ENCODE measurements around the gene PFKFB4. TPM values are rescaled to one million over a fixed set of nuclear protein-coding genes. Genes with fewer than 3 reads are reported as not detected.

The PFKFB4 gene
- total and polyA plus RNA-seq, 2 of the 8 experiments (the other 6 are each of a cell fraction or from before 2014, with no cell fraction given): 10.7 to 20.1 TPM

DNA sequence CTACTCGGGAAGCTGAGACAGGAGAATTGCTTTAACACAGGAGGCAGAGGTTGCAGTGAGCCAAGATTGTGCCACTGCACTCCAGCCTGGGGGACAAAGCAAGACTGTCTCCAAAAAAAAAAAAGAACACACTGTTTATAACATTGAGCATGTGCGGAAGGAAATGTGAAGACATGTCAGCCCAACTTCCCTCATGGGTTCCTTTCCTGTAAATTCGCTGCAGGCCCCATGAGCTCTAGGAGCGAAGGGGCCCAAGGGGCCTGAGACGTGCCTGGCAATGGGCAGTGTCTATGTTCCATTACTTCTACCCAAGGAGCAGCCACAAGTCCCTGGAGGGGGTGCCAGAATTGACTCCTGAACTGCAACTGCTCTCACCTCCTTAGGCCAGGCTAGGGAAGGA lies 3.2 kb downstream of the PFKFB4 start (continued):
- TF ChIP-seq, protein P1, sequence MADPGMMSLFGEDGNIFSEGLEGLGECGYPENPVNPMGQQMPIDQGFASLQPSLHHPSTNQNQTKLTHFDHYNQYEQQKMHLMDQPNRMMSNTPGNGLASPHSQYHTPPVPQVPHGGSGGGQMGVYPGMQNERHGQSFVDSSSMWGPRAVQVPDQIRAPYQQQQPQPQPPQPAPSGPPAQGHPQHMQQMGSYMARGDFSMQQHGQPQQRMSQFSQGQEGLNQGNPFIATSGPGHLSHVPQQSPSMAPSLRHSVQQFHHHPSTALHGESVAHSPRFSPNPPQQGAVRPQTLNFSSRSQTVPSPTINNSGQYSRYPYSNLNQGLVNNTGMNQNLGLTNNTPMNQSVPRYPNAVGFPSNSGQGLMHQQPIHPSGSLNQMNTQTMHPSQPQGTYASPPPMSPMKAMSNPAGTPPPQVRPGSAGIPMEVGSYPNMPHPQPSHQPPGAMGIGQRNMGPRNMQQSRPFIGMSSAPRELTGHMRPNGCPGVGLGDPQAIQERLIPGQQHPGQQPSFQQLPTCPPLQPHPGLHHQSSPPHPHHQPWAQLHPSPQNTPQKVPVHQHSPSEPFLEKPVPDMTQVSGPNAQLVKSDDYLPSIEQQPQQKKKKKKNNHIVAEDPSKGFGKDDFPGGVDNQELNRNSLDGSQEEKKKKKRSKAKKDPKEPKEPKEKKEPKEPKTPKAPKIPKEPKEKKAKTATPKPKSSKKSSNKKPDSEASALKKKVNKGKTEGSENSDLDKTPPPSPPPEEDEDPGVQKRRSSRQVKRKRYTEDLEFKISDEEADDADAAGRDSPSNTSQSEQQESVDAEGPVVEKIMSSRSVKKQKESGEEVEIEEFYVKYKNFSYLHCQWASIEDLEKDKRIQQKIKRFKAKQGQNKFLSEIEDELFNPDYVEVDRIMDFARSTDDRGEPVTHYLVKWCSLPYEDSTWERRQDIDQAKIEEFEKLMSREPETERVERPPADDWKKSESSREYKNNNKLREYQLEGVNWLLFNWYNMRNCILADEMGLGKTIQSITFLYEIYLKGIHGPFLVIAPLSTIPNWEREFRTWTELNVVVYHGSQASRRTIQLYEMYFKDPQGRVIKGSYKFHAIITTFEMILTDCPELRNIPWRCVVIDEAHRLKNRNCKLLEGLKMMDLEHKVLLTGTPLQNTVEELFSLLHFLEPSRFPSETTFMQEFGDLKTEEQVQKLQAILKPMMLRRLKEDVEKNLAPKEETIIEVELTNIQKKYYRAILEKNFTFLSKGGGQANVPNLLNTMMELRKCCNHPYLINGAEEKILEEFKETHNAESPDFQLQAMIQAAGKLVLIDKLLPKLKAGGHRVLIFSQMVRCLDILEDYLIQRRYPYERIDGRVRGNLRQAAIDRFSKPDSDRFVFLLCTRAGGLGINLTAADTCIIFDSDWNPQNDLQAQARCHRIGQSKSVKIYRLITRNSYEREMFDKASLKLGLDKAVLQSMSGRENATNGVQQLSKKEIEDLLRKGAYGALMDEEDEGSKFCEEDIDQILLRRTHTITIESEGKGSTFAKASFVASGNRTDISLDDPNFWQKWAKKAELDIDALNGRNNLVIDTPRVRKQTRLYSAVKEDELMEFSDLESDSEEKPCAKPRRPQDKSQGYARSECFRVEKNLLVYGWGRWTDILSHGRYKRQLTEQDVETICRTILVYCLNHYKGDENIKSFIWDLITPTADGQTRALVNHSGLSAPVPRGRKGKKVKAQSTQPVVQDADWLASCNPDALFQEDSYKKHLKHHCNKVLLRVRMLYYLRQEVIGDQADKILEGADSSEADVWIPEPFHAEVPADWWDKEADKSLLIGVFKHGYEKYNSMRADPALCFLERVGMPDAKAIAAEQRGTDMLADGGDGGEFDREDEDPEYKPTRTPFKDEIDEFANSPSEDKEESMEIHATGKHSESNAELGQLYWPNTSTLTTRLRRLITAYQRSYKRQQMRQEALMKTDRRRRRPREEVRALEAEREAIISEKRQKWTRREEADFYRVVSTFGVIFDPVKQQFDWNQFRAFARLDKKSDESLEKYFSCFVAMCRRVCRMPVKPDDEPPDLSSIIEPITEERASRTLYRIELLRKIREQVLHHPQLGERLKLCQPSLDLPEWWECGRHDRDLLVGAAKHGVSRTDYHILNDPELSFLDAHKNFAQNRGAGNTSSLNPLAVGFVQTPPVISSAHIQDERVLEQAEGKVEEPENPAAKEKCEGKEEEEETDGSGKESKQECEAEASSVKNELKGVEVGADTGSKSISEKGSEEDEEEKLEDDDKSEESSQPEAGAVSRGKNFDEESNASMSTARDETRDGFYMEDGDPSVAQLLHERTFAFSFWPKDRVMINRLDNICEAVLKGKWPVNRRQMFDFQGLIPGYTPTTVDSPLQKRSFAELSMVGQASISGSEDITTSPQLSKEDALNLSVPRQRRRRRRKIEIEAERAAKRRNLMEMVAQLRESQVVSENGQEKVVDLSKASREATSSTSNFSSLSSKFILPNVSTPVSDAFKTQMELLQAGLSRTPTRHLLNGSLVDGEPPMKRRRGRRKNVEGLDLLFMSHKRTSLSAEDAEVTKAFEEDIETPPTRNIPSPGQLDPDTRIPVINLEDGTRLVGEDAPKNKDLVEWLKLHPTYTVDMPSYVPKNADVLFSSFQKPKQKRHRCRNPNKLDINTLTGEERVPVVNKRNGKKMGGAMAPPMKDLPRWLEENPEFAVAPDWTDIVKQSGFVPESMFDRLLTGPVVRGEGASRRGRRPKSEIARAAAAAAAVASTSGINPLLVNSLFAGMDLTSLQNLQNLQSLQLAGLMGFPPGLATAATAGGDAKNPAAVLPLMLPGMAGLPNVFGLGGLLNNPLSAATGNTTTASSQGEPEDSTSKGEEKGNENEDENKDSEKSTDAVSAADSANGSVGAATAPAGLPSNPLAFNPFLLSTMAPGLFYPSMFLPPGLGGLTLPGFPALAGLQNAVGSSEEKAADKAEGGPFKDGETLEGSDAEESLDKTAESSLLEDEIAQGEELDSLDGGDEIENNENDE (IDR thresholded peaks at IDR 0.05; ENCODE audit: insufficient replicate concordance, low read length): no peak
- no peak for TF ChIP-seq TEAD4 (IDR thresholded peaks at IDR 0.05; ENCODE audit: low read depth, low read length)
- TF ChIP-seq CHD2 (IDR thresholded peaks at IDR 0.05; ENCODE audit: low read length): no peak

Measured in H1 (cell line).